GM19452 (cell line): ENCODE measurements around the gene EIF3A.
"Not testable (repeated sequence)": the region's sequence is repeated elsewhere in the genome, so short reads cannot be mapped to it uniquely, and the experiment has no call there.

Source experiments
- ATAC-seq: cut with Tn5 transposase; IDR thresholded peaks from one replicate; pipeline ENCODE4 v1.9.1; 2021; ENCODE audit not compliant: unreplicated experiment

The EIF3A gene

GRCh38 chr10:119080521-119081259, at the start of gene EIF3A:
Gene EIF3A (minus strand): TSS chr10:119080817. CDS start chr10:119080676, 141 bp downstream.
- ATAC-seq, result peak; percentile 74

- no peak for ATAC-seq
Measured at GRCh38 chr10:119129721-119130120, 49.1 kb upstream of the EIF3A start.

GRCh38 chr10:119125942-119126341, 45.3 kb upstream of the EIF3A start:
- no peak for ATAC-seq

- no peak for ATAC-seq
Measured at GRCh38 chr10:119120875-119121274, 40.3 kb upstream of the EIF3A start.

- peak; percentile 90 for ATAC-seq
Measured at GRCh38 chr10:119120413-119120867, 39.8 kb upstream of the EIF3A start.

- ATAC-seq, result no peak
Measured at GRCh38 chr10:119119400-119119799, 38.8 kb upstream of the EIF3A start.

GRCh38 chr10:119118231-119118630, 37.6 kb upstream of the EIF3A start:
- no peak for ATAC-seq

GRCh38 chr10:119116326-119116951, 35.8 kb upstream of the EIF3A start:
- ATAC-seq, result no peak

GRCh38 chr10:119115926-119116325, 35.3 kb upstream of the EIF3A start:
- ATAC-seq, result no peak

- no peak for ATAC-seq
Measured at GRCh38 chr10:119113751-119114732, 33.4 kb upstream of the EIF3A start.

- ATAC-seq, result no peak
Measured at GRCh38 chr10:119112056-119112455, 31.4 kb upstream of the EIF3A start.

GRCh38 chr10:119107771-119108170, 27.2 kb upstream of the EIF3A start:
- ATAC-seq, result not testable (repeated sequence)

- ATAC-seq, result not testable (repeated sequence)
Measured at GRCh38 chr10:119107106-119107505, 26.5 kb upstream of the EIF3A start.

GRCh38 chr10:119105899-119106298, 25.3 kb upstream of the EIF3A start:
- ATAC-seq, result not testable (repeated sequence)

- no peak for ATAC-seq
Measured at GRCh38 chr10:119105155-119105554, 24.5 kb upstream of the EIF3A start.

- no peak for ATAC-seq
Measured at GRCh38 chr10:119104654-119105015, 24.0 kb upstream of the EIF3A start.

GRCh38 chr10:119103903-119104653, 23.5 kb upstream of the EIF3A start, which contains the start of gene DENND10:
Gene DENND10 (plus strand): TSS chr10:119104113. CDS start chr10:119104143, 30 bp downstream.
- ATAC-seq, result peak; percentile 93

- ATAC-seq, result no peak
Measured at GRCh38 chr10:119103241-119103902, 22.8 kb upstream of the EIF3A start.

- no peak for ATAC-seq
Measured at GRCh38 chr10:119101366-119102098, 20.9 kb upstream of the EIF3A start.
